Stimulated activated CD8-positive, alpha-beta memory T cell treated with anti-CD3 and anti-CD28 coated beads, Interleukin-4, amount 100 ng/mL, for 24 hours (primary cell): ENCODE results near the gene CENPP.

Experiments used
- DNase-seq: peaks from one replicate; pipeline ENCODE4 v3.0.0-alpha.2; 2020; ENCODE audit warnings: low read depth

CENPP gene

GRCh38 chr9:92482329-92482728 is 156.6 kb downstream of the CENPP start, which contains the start of gene ASPN:
Gene ASPN (minus strand): TSS chr9:92482506.
- DNase-seq = no peak

GRCh38 chr9:92482805-92483204 is 157.1 kb downstream of the CENPP start:
- no peak for DNase-seq

GRCh38 chr9:92483627-92484545 is 158.1 kb downstream of the CENPP start:
- DNase-seq = no peak

GRCh38 chr9:92484563-92484962 is 158.8 kb downstream of the CENPP start:
- no peak for DNase-seq

GRCh38 chr9:92486371-92486770 is 160.6 kb downstream of the CENPP start:
- no peak for DNase-seq

- DNase-seq = no peak
These were observed 163.2 kb downstream of the CENPP start for GRCh38 chr9:92488681-92489550.

GRCh38 chr9:92492781-92493401 is 167.1 kb downstream of the CENPP start:
- DNase-seq = no peak

GRCh38 chr9:92493749-92494387 is 168.1 kb downstream of the CENPP start:
- DNase-seq = no peak

GRCh38 chr9:92494856-92495255 is 169.1 kb downstream of the CENPP start:
- DNase-seq = no peak

- no peak for DNase-seq
These were observed 170.8 kb downstream of the CENPP start for GRCh38 chr9:92496396-92497176.

GRCh38 chr9:92499701-92500100 is 173.9 kb downstream of the CENPP start:
- DNase-seq = no peak

- no peak for DNase-seq
These were observed 175.0 kb downstream of the CENPP start for GRCh38 chr9:92500725-92501124.

GRCh38 chr9:92501671-92502393 is 176.1 kb downstream of the CENPP start:
- DNase-seq = no peak

GRCh38 chr9:92503156-92503555 is 177.4 kb downstream of the CENPP start:
- DNase-seq = no peak

- DNase-seq = no peak
These were observed 179.1 kb downstream of the CENPP start for GRCh38 chr9:92504881-92505280.

GRCh38 chr9:92506184-92506857 is 180.6 kb downstream of the CENPP start:
- DNase-seq = no peak

GRCh38 chr9:92507005-92507404 is 181.3 kb downstream of the CENPP start:
- DNase-seq = no peak

- no peak for DNase-seq
These were observed 181.7 kb downstream of the CENPP start for GRCh38 chr9:92507496-92507895.

GRCh38 chr9:92508018-92508820 is 182.5 kb downstream of the CENPP start:
- DNase-seq = no peak
